B cell (primary cell): Measurements from ENCODE around the gene SUGCT.

Experiments
- CTCF ChIP-seq: fragments of 200-600 bp; IDR thresholded peaks from one replicate; pipeline ENCODE4 v1.8.0; 2022; ENCODE audit warnings: antibody characterized with exemption, mild to moderate bottlenecking
- EZH2 ChIP-seq: IDR thresholded peaks from 2 replicates; pipeline ENCODE4 v1.6.1; 2012; ENCODE audit warnings: borderline replicate concordance, low read depth, mild to moderate bottlenecking, moderate library complexity, low read length; ENCODE audit not compliant: insufficient read depth, poor library complexity, severe bottlenecking

GRCh38 chr7:40498924-40499510, 364.2 kb downstream of the SUGCT start:
- TF ChIP-seq CTCF: no peak
- TF ChIP-seq EZH2: no peak
